Activated CD8-positive, alpha-beta memory T cell treated with anti-CD3 and anti-CD28 coated beads, Interleukin-2, amount 10 ng/mL, durations not matched to agents 7 days and 5 days (primary cell): ENCODE results near the gene LIPE. TPM values are rescaled to one million over a fixed set of nuclear protein-coding genes. Genes with fewer than 3 reads are reported as not detected.
A peak's percentile ranks its signal among the peaks of the same experiment; 100 is the strongest.

Experiments
- ATAC-seq: fragments of 150-1000 bp; cut with Tn5 transposase; one replicate; pipeline ENCODE4 v1.10.0; 2021; ENCODE audit warnings: moderate library complexity
- CTCF ChIA-PET: fragments of 350-600 bp; sonication (Branson Sonifier 250); formaldehyde crosslinking; loops from one replicate; lab custom pipeline; 2021; ENCODE audit warnings: antibody characterized with exemption; lab: Charles Lee
- DNase-seq: peaks from one replicate; pipeline ENCODE4 v3.0.0-alpha.2; 2020
- H3K27ac Mint-ChIP-seq: one replicate; pipeline ENCODE4 v1.8.0; 2021; ENCODE audit warnings: mild to moderate bottlenecking, mixed read lengths
- H3K27me3 Mint-ChIP-seq: one replicate; pipeline ENCODE4 v1.8.0; 2021; ENCODE audit warnings: mixed read lengths
- H3K36me3 Mint-ChIP-seq: one replicate; pipeline ENCODE4 v1.8.0; 2021; ENCODE audit warnings: mild to moderate bottlenecking, mixed read lengths
- H3K4me1 Mint-ChIP-seq: one replicate; pipeline ENCODE4 v1.8.0; 2021; ENCODE audit warnings: mixed read lengths
- H3K4me3 Mint-ChIP-seq: one replicate; pipeline ENCODE4 v1.8.0; 2021; ENCODE audit warnings: mild to moderate bottlenecking, moderate library complexity, mixed read lengths
- H3K9me3 Mint-ChIP-seq: one replicate; pipeline ENCODE4 v1.8.0; 2022; ENCODE audit warnings: low read depth, mixed read lengths
- total RNA-seq, 2 experiments: library from RNA; stranded (reverse); gene quantifications; one replicate each; pipeline ENCODE4 v1.2.3, GENCODE V29; 2021

Gene LIPE
- 10 to 100 TPM; 41.5 to 44.6 TPM for total RNA-seq

GRCh38 chr19:42427313-42427712 lies at the start of gene LIPE:
Gene LIPE, minus strand, starts transcription at chr19:42427388. Its CDS starts 239 bp downstream, at chr19:42427149.
- ATAC-seq: no peak
- H3K27me3 Mint-ChIP-seq: peaks cover 4% of the 10 kb centered on the region
- CTCF ChIA-PET: interaction anchor here (1.8 to 1.9 kb wide), 2 partner anchors 11 to 14 kb away, joined by 5 to 9 read pairs; no protein-coding TSS in a partner anchor
- H3K27ac Mint-ChIP-seq: no peak within 1 kb of the TSS
- H3K4me1 Mint-ChIP-seq: peaks cover 10% of the 10 kb centered on the region
- no peak within 1 kb of the TSS for H3K4me3 Mint-ChIP-seq
- H3K36me3 Mint-ChIP-seq: no peaks in the 10 kb centered on the region
- H3K9me3 Mint-ChIP-seq: no peaks in the 10 kb centered on the region
- DNase-seq: no peak

- ATAC-seq (no peak), DNase-seq (no peak)
- CTCF ChIA-PET: interaction anchor here (1.3 to 3.1 kb wide), 3 partner anchors 9 to 54 kb away, joined by 5 to 9 read pairs (median 8); partner anchors contain the start of gene CEACAM1
- H3K27me3 Mint-ChIP-seq: peaks cover 10% of the 10 kb centered on the region
- H3K4me3 Mint-ChIP-seq: no peak overlapping the region
- H3K9me3 Mint-ChIP-seq: no peaks in the 10 kb centered on the region
- no peaks in the 10 kb centered on the region for H3K36me3 Mint-ChIP-seq
- peaks cover 20% of the 10 kb centered on the region for H3K4me1 Mint-ChIP-seq
- no peak overlapping the region for H3K27ac Mint-ChIP-seq
Measured at GRCh38 chr19:42475366-42475765, 48.2 kb upstream of the LIPE start.

- Mint-ChIP-seq H3K27me3 (peaks cover 10% of the 10 kb centered on the region), H3K9me3 (no peaks in the 10 kb centered on the region), H3K36me3 (no peaks in the 10 kb centered on the region), H3K27ac (no peak overlapping the region), H3K4me1 (peaks cover 19% of the 10 kb centered on the region), H3K4me3 (no peak overlapping the region)
- DNase-seq (no peak), ATAC-seq (no peak)
- CTCF ChIA-PET: interaction anchor here (0.7 to 3.1 kb wide), 5 partner anchors 9 to 960 kb away, joined by 3 to 9 read pairs (median 5); partner anchors contain the start of gene CEACAM1
Measured at GRCh38 chr19:42474743-42475142, 47.6 kb upstream of the LIPE start.

GRCh38 chr19:42473686-42474085 lies 46.5 kb upstream of the LIPE start:
- Mint-ChIP-seq H3K9me3 (no peaks in the 10 kb centered on the region), H3K4me3 (no peak overlapping the region), H3K4me1 (peaks cover 19% of the 10 kb centered on the region), H3K36me3 (no peaks in the 10 kb centered on the region), H3K27ac (no peak overlapping the region), H3K27me3 (peaks cover 10% of the 10 kb centered on the region)
- no peak for ATAC-seq
- DNase-seq: no peak
- CTCF ChIA-PET: interaction anchor here (0.6 to 3.1 kb wide), 6 partner anchors 10 to 156 kb away, joined by 3 to 9 read pairs (median 4); partner anchors contain the start of gene CEACAM1

- H3K9me3 Mint-ChIP-seq: no peaks in the 10 kb centered on the region
- CTCF ChIA-PET: interaction anchor here (0.8 to 4.7 kb wide), 6 partner anchors 11 to 57 kb away, joined by 3 to 26 read pairs (median 4); partner anchors contain the start of gene CEACAM1
- H3K4me1 Mint-ChIP-seq: peaks cover 23% of the 10 kb centered on the region
- no peak for ATAC-seq
- H3K4me3 Mint-ChIP-seq: no peak overlapping the region
- no peak for DNase-seq
- no peak overlapping the region for H3K27ac Mint-ChIP-seq
- H3K36me3 Mint-ChIP-seq: no peaks in the 10 kb centered on the region
- H3K27me3 Mint-ChIP-seq: peaks cover 10% of the 10 kb centered on the region
Measured at GRCh38 chr19:42472402-42473147, 45.4 kb upstream of the LIPE start.

- CTCF ChIA-PET: interaction anchor here (0.9 to 4.7 kb wide), 8 partner anchors 13 to 58 kb away, joined by 3 to 26 read pairs (median 4); partner anchors contain the start of gene CEACAM1
- H3K4me1 Mint-ChIP-seq: peaks cover 32% of the 10 kb centered on the region
- H3K36me3 Mint-ChIP-seq: no peaks in the 10 kb centered on the region
- no peak for ATAC-seq
- no peaks in the 10 kb centered on the region for H3K9me3 Mint-ChIP-seq
- no peak for DNase-seq
- peaks cover 10% of the 10 kb centered on the region for H3K27me3 Mint-ChIP-seq
- no peak overlapping the region for H3K4me3 Mint-ChIP-seq
- no peak overlapping the region for H3K27ac Mint-ChIP-seq
Measured at GRCh38 chr19:42471554-42472249, 44.5 kb upstream of the LIPE start.

- Mint-ChIP-seq H3K27me3 (peaks cover 8% of the 10 kb centered on the region), H3K36me3 (no peaks in the 10 kb centered on the region), H3K4me3 (no peak overlapping the region), H3K4me1 (peaks cover 37% of the 10 kb centered on the region), H3K9me3 (no peaks in the 10 kb centered on the region), H3K27ac (peak overlapping the region; percentile 47)
- DNase-seq: peak; percentile 58
- ATAC-seq: peak; percentile 74
- CTCF ChIA-PET: interaction anchor here (0.9 to 4.7 kb wide), 7 partner anchors 15 to 60 kb away, joined by 3 to 26 read pairs (median 5); partner anchors contain the start of gene CEACAM1
Measured at GRCh38 chr19:42469311-42470235, 42.4 kb upstream of the LIPE start.

- H3K36me3 Mint-ChIP-seq: no peaks in the 10 kb centered on the region
- ATAC-seq (no peak), DNase-seq (no peak)
- peaks cover 37% of the 10 kb centered on the region for H3K4me1 Mint-ChIP-seq
- H3K27ac Mint-ChIP-seq: no peak overlapping the region
- no peaks in the 10 kb centered on the region for H3K9me3 Mint-ChIP-seq
- CTCF ChIA-PET: interaction anchor here (0.7 to 4.7 kb wide), 5 partner anchors 18 to 61 kb away, joined by 3 to 26 read pairs (median 12); partner anchors contain the start of gene CEACAM1
- H3K4me3 Mint-ChIP-seq: no peak overlapping the region
- peaks cover 8% of the 10 kb centered on the region for H3K27me3 Mint-ChIP-seq
Measured at GRCh38 chr19:42468273-42468796, 41.1 kb upstream of the LIPE start.

GRCh38 chr19:42467183-42467760 lies 40.1 kb upstream of the LIPE start:
- H3K9me3 Mint-ChIP-seq: no peaks in the 10 kb centered on the region
- CTCF ChIA-PET: interaction anchor here (2.3 to 3.0 kb wide), 4 partner anchors 12 to 62 kb away, joined by 7 to 21 read pairs (median 16); partner anchors contain the start of gene CEACAM1
- ATAC-seq (peak; percentile 22), DNase-seq (no peak)
- no peaks in the 10 kb centered on the region for H3K36me3 Mint-ChIP-seq
- no peaks in the 10 kb centered on the region for H3K27me3 Mint-ChIP-seq
- no peak overlapping the region for H3K4me3 Mint-ChIP-seq
- peaks cover 37% of the 10 kb centered on the region for H3K4me1 Mint-ChIP-seq
- H3K27ac Mint-ChIP-seq: peak overlapping the region; percentile 75

GRCh38 chr19:42466521-42467182 lies 39.5 kb upstream of the LIPE start:
- CTCF ChIA-PET: interaction anchor here (1.3 to 3.0 kb wide), 6 partner anchors 12 to 63 kb away, joined by 4 to 21 read pairs (median 10); partner anchors contain the start of gene CEACAM1
- H3K36me3 Mint-ChIP-seq: no peaks in the 10 kb centered on the region
- no peak overlapping the region for H3K4me3 Mint-ChIP-seq
- peaks cover 37% of the 10 kb centered on the region for H3K4me1 Mint-ChIP-seq
- DNase-seq (no peak), ATAC-seq (peak; percentile 13)
- H3K27ac Mint-ChIP-seq: peak overlapping the region; percentile 75
- H3K9me3 Mint-ChIP-seq: no peaks in the 10 kb centered on the region
- H3K27me3 Mint-ChIP-seq: no peaks in the 10 kb centered on the region

- Mint-ChIP-seq H3K27me3 (no peaks in the 10 kb centered on the region), H3K9me3 (no peaks in the 10 kb centered on the region), H3K4me1 (peaks cover 36% of the 10 kb centered on the region), H3K27ac (peak overlapping the region; percentile 4), H3K4me3 (no peak overlapping the region), H3K36me3 (no peaks in the 10 kb centered on the region)
- CTCF ChIA-PET: interaction anchor here (1.3 to 3.0 kb wide), 6 partner anchors 11 to 63 kb away, joined by 4 to 21 read pairs (median 10); partner anchors contain the start of gene CEACAM1
- DNase-seq (no peak), ATAC-seq (no peak)
Measured at GRCh38 chr19:42465827-42466280, 38.7 kb upstream of the LIPE start.
